ENCODE data around the gene MTX1. TPM values are rescaled to one million over a fixed set of nuclear protein-coding genes. Genes with fewer than 3 reads are reported as not detected.

Gene MTX1
- total and polyA plus RNA-seq, 9 of the 15 experiments (the other 6 are each of a cell fraction or from before 2014, with no cell fraction given), result 29.1 to 98.4 (median 66.9) TPM

- TF ChIP-seq ELK1 (CRISPR knock-in tag; IDR thresholded peaks at IDR 0.05) (no peak), RAD51 (IDR thresholded peaks at IDR 0.05; ENCODE audit: borderline replicate concordance, low read depth) (no peak), ZNF316 (IDR thresholded peaks at IDR 0.05) (no peak), ETV6 (IDR thresholded peaks at IDR 0.05; ENCODE audit: borderline replicate concordance in 1 of 2, low read depth in 2 of 2, low read length in 1 of 2) (no peak), ETV6 (CRISPR knock-in tag; IDR thresholded peaks at IDR 0.05; ENCODE audit: borderline replicate concordance) (no peak), HOXB6 (CRISPR knock-in tag; IDR thresholded peaks at IDR 0.05; ENCODE audit: borderline replicate concordance) (no peak), ZNF445 (CRISPR knock-in tag; IDR thresholded peaks at IDR 0.05; ENCODE audit: low read depth) (no peak), ATF2 (CRISPR knock-in tag; IDR thresholded peaks at IDR 0.05) (no peak), CTCF (IDR thresholded peaks at IDR 0.05 in 2 of 3, conservative IDR thresholded peaks at IDR 0.05 in 1 of 3; ENCODE audit: insufficient read depth in 2 of 3, low read depth in 1 of 3, low read length in 3 of 3) (peak in 2 of 3 experiments; percentile 2 to 15; a peak in 1 of 6 replicates), ATF6 (CRISPR knock-in tag; IDR thresholded peaks at IDR 0.05) (no peak), TAL1 (IDR thresholded peaks at IDR 0.05) (no peak), TCFL5 (CRISPR knock-in tag; conservative IDR thresholded peaks at IDR 0.05) (no peak), TBP (optimal IDR thresholded peaks at IDR 0.05; ENCODE audit: low read depth, low read length) (peak; percentile 86), MCM5 (IDR thresholded peaks at IDR 0.05; ENCODE audit: low read depth) (no peak), ETV1 (tag; conservative IDR thresholded peaks at IDR 0.05; ENCODE audit: low read depth) (0 out of 2 replicates have a peak, but pooled peaks have one; percentile 18), PHF8 (IDR thresholded peaks at IDR 0.05; ENCODE audit: borderline replicate concordance, low read length) (peak; percentile 71), U2AF2 (optimal IDR thresholded peaks at IDR 0.05; ENCODE audit: low read depth, low read length) (no peak), ZNF644 (tag; IDR thresholded peaks at IDR 0.05; ENCODE audit: low read depth) (no peak), DACH1 (IDR thresholded peaks at IDR 0.05; ENCODE audit: partially characterized antibody) (no peak)
- TF ChIP-seq, protein P1, sequence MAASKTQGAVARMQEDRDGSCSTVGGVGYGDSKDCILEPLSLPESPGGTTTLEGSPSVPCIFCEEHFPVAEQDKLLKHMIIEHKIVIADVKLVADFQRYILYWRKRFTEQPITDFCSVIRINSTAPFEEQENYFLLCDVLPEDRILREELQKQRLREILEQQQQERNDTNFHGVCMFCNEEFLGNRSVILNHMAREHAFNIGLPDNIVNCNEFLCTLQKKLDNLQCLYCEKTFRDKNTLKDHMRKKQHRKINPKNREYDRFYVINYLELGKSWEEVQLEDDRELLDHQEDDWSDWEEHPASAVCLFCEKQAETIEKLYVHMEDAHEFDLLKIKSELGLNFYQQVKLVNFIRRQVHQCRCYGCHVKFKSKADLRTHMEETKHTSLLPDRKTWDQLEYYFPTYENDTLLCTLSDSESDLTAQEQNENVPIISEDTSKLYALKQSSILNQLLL (CRISPR knock-in tag; IDR thresholded peaks at IDR 0.05; ENCODE audit: borderline replicate concordance), result no peak
Observed at GRCh38 chr1:155227261-155228095, 19.0 kb downstream of the MTX1 start (continued).

All from K562 (cell line).